SJCRH30 (cell line): ENCODE results near the gene CDH2. TPM values are rescaled to one million over a fixed set of nuclear protein-coding genes. Genes with fewer than 3 reads are reported as not detected.

ENCODE experiments used
- DNase-seq, 2 experiments: peaks; one replicate each; pipeline ENCODE4 v3.0.0-alpha.2; 2015 to 2020
- H3K27ac ChIP-seq: fragments of 250-450 bp; sonication (Bioruptor Pico); 2 replicates; pipeline ENCODE4 v1.5.1; 2020; ENCODE audit warnings: mild to moderate bottlenecking, moderate library complexity
- H3K27me3 ChIP-seq: fragments of 250-450 bp; sonication (Bioruptor Pico); 2 replicates; pipeline ENCODE4 v1.5.1; 2020; ENCODE audit warnings: mild to moderate bottlenecking, moderate library complexity
- H3K36me3 ChIP-seq: fragments of 250-450 bp; sonication (Bioruptor Pico); 2 replicates; pipeline ENCODE4 v1.5.1; 2020; ENCODE audit warnings: mild to moderate bottlenecking, moderate library complexity
- H3K4me1 ChIP-seq: fragments of 250-450 bp; sonication (Bioruptor Pico); 2 replicates; pipeline ENCODE4 v1.5.1; 2020; ENCODE audit warnings: mild to moderate bottlenecking, moderate library complexity
- H3K4me3 ChIP-seq: fragments of 250-450 bp; sonication (Bioruptor Pico); 2 replicates; pipeline ENCODE4 v1.5.1; 2020; ENCODE audit warnings: mild to moderate bottlenecking, moderate library complexity
- H3K9me3 ChIP-seq: fragments of 250-450 bp; sonication (Bioruptor Pico); replicated peaks from 2 replicates; pipeline ENCODE4 v1.5.1; 2020; ENCODE audit warnings: mild to moderate bottlenecking, moderate library complexity
- total RNA-seq: library from RNA; depleted of rRNA; stranded (reverse); fragments of >200 nt; shearing (Covaris generic); gene quantifications from 2 replicates; pipeline ENCODE4 v1.2.3, GENCODE V29; 2014

CDH2 gene
- total RNA-seq, 1 experiment from 2014 or later, result 10.7 TPM

DNA sequence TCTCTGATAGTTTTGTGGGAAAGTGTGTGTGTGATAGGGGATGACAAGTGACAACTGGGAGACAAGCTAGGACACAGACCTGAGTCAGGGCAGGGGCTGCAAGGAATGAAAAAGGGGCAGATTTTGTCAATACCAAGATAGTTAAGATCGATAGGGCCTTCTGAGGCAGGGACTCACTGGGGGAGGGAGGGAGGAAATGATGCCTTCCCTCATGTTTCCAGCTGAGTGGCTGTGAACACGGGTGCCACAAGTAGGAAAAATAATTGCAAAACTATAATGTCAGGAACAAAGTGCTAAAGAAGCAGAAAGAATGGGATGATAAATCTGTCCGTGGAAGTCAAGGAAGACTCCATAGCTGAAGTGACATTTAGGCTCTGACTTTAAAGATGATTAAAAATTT is 24.2 kb downstream of the CDH2 start:
- no peaks in the 10 kb centered on the region for H3K4me1 ChIP-seq
- no peak for DNase-seq
- H3K27me3 ChIP-seq, result no peaks in the 10 kb centered on the region
- H3K4me3 ChIP-seq, result no peak overlapping the region
- H3K36me3 ChIP-seq, result no peaks in the 10 kb centered on the region
- no peaks in the 10 kb centered on the region for H3K9me3 ChIP-seq
- H3K27ac ChIP-seq, result no peak overlapping the region

DNA sequence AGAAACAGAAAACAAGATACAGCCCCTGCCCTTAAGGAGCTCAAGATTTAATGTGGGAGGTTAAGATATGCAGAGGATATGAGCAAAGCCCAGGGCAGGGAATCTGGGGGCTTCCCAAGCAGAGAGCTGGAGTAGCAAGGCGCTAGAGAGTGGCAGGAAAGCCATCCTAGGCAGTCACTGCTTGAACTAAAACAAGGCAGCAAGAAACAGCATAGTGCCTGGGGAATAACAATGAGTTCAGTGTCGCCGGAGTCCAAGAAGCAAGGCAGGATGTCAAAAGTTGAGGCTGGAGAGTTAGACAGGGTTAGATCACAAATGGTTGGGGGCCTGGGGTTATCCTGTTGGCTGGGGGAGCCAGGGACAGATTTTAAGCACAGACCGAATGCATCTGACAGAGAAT is 24.6 kb downstream of the CDH2 start:
- Histone ChIP-seq H3K4me1 (no peaks in the 10 kb centered on the region), H3K27me3 (no peaks in the 10 kb centered on the region), H3K36me3 (no peaks in the 10 kb centered on the region), H3K27ac (no peak overlapping the region), H3K4me3 (no peak overlapping the region), H3K9me3 (no peaks in the 10 kb centered on the region)
- DNase-seq, result no peak

DNA sequence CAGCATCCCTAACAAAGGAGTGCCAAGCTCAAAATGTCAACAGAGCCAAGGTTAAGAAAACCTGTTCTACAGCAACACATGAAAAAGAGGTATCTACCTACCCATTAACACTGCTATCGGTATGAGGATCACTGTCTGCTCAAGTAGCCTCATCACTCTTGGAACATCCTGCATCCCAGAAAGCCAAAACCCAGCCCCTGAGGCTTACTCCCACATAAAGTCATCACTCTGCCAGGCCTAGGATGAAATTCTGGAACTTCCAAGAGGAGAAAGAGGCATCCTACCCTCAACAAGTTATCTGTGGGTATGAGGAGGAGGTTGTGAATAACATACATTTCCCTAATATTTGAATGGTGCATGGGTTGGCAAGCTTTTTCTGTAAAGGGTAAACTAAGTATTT is 25.5 kb downstream of the CDH2 start:
- Histone ChIP-seq H3K27ac (no peak overlapping the region), H3K9me3 (no peaks in the 10 kb centered on the region), H3K4me3 (no peak overlapping the region), H3K27me3 (no peaks in the 10 kb centered on the region), H3K4me1 (no peaks in the 10 kb centered on the region), H3K36me3 (no peaks in the 10 kb centered on the region)
- DNase-seq, result no peak

DNA sequence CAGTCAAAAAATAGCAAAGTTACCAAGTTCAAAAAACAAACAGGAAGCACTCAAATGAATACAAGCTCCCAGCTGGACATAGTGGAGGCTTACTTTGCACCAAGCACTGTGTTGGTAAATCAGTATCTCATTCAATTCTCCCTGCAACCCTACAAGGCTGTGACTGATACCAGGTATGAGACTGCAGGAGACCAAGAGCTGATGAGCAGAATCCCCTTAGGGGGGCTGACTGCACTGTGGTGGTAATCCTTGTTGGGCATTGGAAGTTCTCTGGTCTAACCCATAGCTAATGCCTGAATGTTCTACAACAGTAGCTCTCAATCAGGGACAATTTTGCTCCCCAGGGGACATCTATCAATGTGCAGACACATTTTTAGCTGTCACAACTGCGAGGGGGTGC is 26.0 kb downstream of the CDH2 start:
- no peaks in the 10 kb centered on the region for H3K4me1 ChIP-seq
- H3K4me3 ChIP-seq, result no peak overlapping the region
- no peaks in the 10 kb centered on the region for H3K36me3 ChIP-seq

DNA sequence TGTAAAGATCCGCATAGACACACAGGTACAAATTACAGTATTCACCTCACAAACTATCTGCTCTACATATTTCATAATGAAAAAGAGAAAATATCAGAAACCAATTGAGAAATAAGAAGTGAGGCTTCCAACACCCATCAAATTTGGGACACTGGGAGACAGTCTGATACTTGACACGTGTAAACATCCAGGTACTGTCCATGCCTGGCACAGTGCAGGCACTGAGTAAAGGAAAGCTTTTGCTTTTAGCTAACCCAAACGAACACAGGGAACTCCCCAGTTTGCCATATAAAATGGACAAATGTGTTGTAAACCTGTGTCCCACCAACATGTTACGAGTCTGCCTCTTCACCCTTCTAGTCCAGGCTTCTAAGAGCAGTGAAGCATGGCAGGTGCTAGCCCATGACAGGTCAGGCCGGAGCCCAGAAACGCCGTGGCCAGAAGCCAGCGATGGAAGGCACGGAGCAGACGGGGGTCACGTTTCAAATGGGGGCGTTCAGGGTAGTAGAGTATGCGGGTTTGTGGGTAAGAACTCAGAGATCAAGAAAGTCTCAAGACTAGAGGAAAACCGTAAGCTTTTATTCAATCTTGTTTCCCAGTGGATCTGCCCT is 27.0 kb downstream of the CDH2 start:
- no peak overlapping the region for H3K4me3 ChIP-seq
- DNase-seq, result no peak
- no peaks in the 10 kb centered on the region for H3K27me3 ChIP-seq
- H3K4me1 ChIP-seq, result no peaks in the 10 kb centered on the region
- H3K27ac ChIP-seq, result no peak overlapping the region
- H3K36me3 ChIP-seq, result no peaks in the 10 kb centered on the region
- no peaks in the 10 kb centered on the region for H3K9me3 ChIP-seq

More for the DNA sequence above, 26.0 kb downstream of the CDH2 start:
- no peak for DNase-seq
- no peaks in the 10 kb centered on the region for H3K27me3 ChIP-seq
- H3K9me3 ChIP-seq, result no peaks in the 10 kb centered on the region
- no peak overlapping the region for H3K27ac ChIP-seq

DNA sequence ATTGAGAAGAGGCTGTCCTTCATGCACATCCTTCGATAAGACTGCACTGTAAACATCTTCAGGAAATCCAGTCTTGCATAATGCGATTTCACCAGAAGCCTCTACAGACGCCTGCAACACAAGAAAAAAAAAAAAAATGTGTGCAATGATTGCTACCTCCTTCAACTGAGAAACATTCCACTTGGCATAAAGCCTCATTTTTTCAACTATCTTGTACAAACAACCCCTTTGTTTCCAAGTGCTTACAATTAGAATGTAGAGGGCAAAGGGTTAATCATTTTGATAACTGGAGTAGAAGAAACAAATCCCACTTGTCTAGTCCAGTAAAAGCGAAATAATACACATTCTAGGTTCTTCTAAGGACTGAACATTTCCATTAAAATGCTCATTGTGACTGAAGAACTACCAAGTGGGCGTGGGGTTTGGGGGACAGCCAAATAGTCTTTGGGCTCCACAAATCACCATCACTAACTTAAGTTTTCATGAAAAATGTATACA is 29.2 kb downstream of the CDH2 start:
- Histone ChIP-seq H3K9me3 (no peaks in the 10 kb centered on the region), H3K4me1 (no peaks in the 10 kb centered on the region), H3K27ac (no peak overlapping the region), H3K4me3 (no peak overlapping the region), H3K36me3 (no peaks in the 10 kb centered on the region), H3K27me3 (no peaks in the 10 kb centered on the region)
- peak in 1 of 2 experiments; percentile 17 for DNase-seq

DNA sequence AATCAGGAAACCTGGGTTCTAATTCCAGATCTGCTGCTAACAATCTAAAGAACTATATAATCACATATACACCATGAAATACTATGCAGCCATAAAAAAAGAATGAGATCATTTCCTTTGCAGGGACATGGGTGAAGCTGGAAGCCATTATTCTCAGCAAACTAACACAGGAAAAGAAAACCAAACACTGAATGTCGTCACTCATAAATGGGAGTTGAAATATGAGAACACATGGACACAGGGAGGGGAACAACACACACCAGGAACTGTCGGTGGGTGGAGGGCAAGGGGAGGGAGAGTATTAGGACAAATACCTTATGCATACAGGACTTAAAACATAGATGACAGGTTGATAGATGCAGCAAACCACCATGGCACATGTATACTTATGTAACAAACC is 33.2 kb downstream of the CDH2 start:
- no peak overlapping the region for H3K27ac ChIP-seq
- no peaks in the 10 kb centered on the region for H3K4me1 ChIP-seq
- H3K9me3 ChIP-seq, result no peaks in the 10 kb centered on the region
- no peaks in the 10 kb centered on the region for H3K27me3 ChIP-seq
- H3K4me3 ChIP-seq, result no peak overlapping the region
- no peak for DNase-seq
- H3K36me3 ChIP-seq, result no peaks in the 10 kb centered on the region

DNA sequence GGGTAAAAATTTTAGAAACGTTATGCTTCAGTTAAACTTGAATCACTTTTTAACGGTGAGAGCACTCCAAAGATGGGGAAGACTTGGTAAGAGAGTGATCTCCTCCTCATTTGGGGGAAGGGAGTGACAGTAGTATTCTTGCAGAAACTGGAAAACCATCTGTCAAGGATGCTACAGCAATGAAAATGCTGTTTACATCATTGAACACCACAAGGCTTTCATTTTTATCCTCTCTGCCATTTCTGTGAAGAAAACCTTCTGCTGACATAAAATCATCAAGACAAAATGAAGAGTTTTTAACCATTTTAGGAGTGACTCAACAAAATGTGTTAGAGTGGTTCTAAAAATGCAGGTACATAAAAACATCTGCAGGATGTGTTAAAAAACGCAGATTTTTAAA is 38.1 kb downstream of the CDH2 start:
- Histone ChIP-seq H3K36me3 (no peaks in the 10 kb centered on the region), H3K27ac (no peak overlapping the region), H3K9me3 (no peaks in the 10 kb centered on the region), H3K27me3 (no peaks in the 10 kb centered on the region), H3K4me3 (no peak overlapping the region), H3K4me1 (no peaks in the 10 kb centered on the region)
- no peak for DNase-seq

DNA sequence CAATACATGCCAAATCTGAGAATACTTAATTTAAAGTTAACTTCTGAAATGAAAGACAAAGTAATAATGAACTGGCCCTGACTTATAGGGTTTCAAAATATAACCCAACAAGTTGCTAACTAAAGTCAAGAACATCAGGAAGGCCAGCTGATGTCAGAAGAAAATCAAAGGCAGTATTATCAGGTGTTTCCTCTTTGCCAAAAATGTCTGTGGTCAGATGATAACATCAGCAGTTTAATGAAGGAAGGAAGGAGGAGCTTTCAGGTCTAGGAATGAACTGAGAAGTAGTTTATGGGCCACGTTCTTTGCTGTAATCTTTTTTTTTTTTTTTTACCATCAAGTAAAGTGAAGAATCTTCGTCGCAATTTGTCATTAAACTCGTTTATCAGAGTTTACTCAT is 40.9 kb downstream of the CDH2 start:
- H3K36me3 ChIP-seq, result no peaks in the 10 kb centered on the region
- no peak for DNase-seq
- H3K9me3 ChIP-seq, result no peaks in the 10 kb centered on the region

DNA sequence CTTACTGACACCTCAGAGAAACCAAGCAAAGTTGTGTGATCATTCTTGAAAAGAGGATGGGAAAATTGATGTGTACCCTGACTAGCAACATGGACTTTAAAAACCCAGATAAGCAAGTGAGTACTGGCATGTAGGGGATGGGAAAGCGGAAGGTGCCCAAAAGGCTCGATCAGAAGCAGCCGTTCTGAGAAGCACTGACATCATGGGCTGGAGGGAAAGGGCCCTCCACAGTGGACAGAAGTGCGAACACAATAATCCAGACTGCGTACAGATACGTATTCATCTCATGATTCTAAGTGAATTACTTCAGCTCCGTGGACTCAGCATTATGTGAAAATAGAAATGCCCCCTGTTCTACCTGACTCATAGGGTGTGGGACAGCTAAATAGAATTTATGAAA is 42.2 kb downstream of the CDH2 start:
- Histone ChIP-seq H3K9me3 (no peaks in the 10 kb centered on the region), H3K4me1 (no peaks in the 10 kb centered on the region), H3K27me3 (no peaks in the 10 kb centered on the region), H3K36me3 (no peaks in the 10 kb centered on the region), H3K27ac (no peak overlapping the region), H3K4me3 (no peak overlapping the region)
- no peak for DNase-seq

More for the DNA sequence above, 40.9 kb downstream of the CDH2 start:
- no peaks in the 10 kb centered on the region for H3K4me1 ChIP-seq
- H3K27ac ChIP-seq, result no peak overlapping the region
- H3K4me3 ChIP-seq, result no peak overlapping the region
- H3K27me3 ChIP-seq, result no peaks in the 10 kb centered on the region

DNA sequence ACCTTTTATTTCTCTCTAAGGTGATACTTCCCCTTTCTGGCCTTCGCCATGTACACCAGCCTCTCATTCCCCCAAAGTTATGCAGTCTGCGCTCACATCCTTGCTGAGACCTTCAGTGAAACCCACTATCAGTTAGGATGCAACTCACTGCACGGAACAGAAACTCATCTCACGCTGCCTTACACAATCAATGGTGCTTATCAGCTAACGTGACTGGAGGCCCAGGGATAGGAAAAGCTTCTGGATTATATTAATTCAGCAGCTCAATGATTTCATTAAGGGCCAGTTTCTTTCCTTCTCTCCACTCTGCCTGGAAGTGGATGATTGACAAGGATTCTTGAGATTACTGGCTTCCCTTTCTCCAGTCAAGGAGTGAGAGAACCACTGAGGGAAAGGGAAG is 44.8 kb downstream of the CDH2 start:
- DNase-seq, result no peak
- H3K4me1 ChIP-seq, result no peaks in the 10 kb centered on the region
- H3K27ac ChIP-seq, result no peak overlapping the region

DNA sequence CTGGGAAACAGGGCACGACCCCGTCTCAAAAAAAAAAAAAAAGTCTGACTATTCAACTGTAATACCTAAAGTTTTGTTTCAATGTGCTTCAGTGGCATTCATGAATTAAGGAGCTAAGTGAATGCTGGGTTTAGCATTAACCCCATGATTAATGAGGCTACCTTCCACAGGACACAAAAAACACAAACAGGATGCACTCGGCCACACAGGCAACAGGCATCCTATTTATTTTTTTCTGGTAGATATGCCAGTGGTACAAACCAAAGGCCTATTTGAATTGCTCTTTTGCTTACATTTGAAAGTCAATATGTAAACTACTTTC is 48.3 kb downstream of the CDH2 start:
- no peaks in the 10 kb centered on the region for H3K36me3 ChIP-seq
- no peak overlapping the region for H3K27ac ChIP-seq
- no peaks in the 10 kb centered on the region for H3K4me1 ChIP-seq
- H3K9me3 ChIP-seq, result no peaks in the 10 kb centered on the region
- H3K4me3 ChIP-seq, result no peak overlapping the region
- no peak for DNase-seq
- H3K27me3 ChIP-seq, result no peaks in the 10 kb centered on the region

More for the DNA sequence above, 44.8 kb downstream of the CDH2 start:
- Histone ChIP-seq H3K4me3 (no peak overlapping the region), H3K36me3 (no peaks in the 10 kb centered on the region), H3K9me3 (no peaks in the 10 kb centered on the region), H3K27me3 (no peaks in the 10 kb centered on the region)

DNA sequence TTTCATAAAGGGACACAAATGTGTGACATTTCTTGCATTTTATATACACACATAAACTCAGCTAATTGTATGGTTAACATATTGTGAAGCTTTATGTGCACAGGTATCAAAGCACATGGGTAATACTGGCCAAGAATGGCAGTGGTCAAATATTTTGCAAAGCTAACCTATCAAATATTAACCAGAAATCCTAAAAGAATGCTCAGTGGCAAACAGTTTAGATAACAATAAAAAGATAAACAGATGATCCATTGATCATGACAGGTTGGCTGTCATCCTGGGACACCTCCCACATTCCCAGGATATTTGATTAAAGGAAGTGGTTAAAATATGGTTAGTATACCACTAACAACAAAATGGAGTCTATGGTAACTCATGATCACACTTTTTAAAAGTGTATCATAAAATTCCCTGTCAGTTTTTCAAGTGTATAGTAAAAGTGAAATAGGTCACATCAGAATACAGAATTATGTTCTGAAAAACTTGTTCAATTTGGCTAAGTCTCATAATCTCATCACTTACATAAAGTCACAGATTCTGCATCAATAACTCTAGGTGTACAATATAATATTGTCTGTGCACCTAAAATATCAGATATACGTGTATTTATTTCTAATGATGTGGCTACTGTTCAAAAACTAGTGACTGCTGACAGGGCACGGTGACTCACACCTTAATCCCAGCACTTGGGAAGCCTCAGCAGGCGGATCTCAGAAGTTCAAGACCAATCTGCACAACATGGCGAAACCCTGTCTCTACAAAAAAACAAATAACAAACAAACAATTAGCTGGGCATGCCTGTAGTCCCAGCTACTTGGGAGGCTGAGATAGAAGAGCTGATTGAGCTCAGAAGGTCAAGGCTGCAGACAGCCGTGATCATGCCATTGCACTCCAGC is 48.9 kb downstream of the CDH2 start:
- no peak overlapping the region for H3K27ac ChIP-seq
- H3K27me3 ChIP-seq, result no peaks in the 10 kb centered on the region

DNA sequence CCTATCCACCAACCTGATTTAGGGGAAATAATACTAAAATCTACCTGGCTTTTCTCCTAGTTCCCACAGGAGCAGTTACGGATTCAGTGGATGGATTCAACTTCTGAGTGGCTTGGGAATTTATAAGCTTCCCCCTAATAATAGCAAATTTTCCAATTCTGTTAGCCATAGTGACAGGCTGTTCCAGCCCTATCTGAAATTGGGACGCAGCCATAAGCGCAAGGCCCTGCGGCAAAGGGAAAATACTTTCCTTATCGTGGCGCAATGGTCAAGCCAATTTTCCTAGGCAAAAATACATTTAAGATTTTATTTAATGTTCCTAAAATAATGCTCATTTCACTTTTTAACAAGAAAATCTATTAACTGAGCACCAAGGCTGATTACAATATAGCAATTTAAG is 49.7 kb downstream of the CDH2 start:
- no peaks in the 10 kb centered on the region for H3K36me3 ChIP-seq
- H3K9me3 ChIP-seq, result no peaks in the 10 kb centered on the region
- DNase-seq, result no peak
- H3K4me1 ChIP-seq, result no peaks in the 10 kb centered on the region
- no peak overlapping the region for H3K4me3 ChIP-seq
- H3K27ac ChIP-seq, result no peak overlapping the region
- H3K27me3 ChIP-seq, result no peaks in the 10 kb centered on the region

More for the DNA sequence above, 48.9 kb downstream of the CDH2 start:
- Histone ChIP-seq H3K9me3 (no peaks in the 10 kb centered on the region), H3K4me1 (no peaks in the 10 kb centered on the region), H3K4me3 (no peak overlapping the region), H3K36me3 (no peaks in the 10 kb centered on the region)
- no peak for DNase-seq

DNA sequence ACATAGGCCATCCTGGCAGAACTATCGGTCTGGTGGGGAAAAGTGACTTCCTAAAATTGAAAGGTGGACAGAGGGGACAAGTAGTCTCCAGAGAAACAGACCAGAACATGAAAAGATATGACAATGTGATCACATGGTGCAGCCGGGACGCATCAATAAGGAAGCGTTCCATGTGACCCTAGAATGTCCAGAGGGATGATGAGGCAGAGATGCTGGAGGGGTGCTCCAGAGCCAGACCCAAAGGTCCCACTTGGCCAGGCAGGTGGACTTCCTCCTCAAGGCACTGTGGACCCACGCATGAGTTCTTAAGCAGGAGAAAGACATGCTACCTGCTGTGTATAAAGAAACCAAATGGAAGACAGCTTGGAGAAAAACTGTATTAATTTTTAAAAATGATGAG is 50.2 kb downstream of the CDH2 start:
- Histone ChIP-seq H3K36me3 (no peaks in the 10 kb centered on the region), H3K4me1 (no peaks in the 10 kb centered on the region), H3K27me3 (no peaks in the 10 kb centered on the region), H3K27ac (no peak overlapping the region), H3K9me3 (no peaks in the 10 kb centered on the region), H3K4me3 (no peak overlapping the region)
- DNase-seq, result no peak

DNA sequence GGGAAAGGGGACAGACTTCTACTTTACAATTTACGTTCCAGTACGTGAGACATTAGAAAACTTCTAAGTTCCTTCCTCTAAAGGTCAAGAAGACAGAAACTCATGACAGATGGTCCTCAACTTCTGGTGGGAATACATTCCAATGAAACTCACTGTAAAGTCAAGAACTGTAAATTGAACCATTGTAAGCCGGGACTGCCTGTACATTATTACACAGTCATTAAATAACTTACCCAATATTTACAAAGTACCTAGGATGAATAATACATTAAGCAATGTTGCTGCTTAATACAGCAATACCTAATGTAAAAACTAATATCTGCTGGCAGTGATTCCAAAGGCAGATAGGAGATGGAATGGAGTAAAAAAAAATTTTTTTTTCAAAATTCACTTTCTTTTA is 51.9 kb downstream of the CDH2 start:
- H3K36me3 ChIP-seq, result no peaks in the 10 kb centered on the region
- no peaks in the 10 kb centered on the region for H3K4me1 ChIP-seq
- H3K4me3 ChIP-seq, result no peak overlapping the region
- no peaks in the 10 kb centered on the region for H3K9me3 ChIP-seq
- no peak overlapping the region for H3K27ac ChIP-seq
- DNase-seq, result no peak
- H3K27me3 ChIP-seq, result no peaks in the 10 kb centered on the region
